Neural cell (in vitro differentiated cells): ENCODE data around the gene NAPG. TPM values are rescaled to one million over a fixed set of nuclear protein-coding genes. Genes with fewer than 3 reads are reported as not detected.
"Not testable (repeated sequence)": the region's sequence is repeated elsewhere in the genome, so short reads cannot be mapped to it uniquely, and the experiment has no call there.

ENCODE experiments used
- H2AFZ ChIP-seq: fragments of 200-600, 300-800 bp; sonication (generic), shearing (Covaris generic); 2 replicates; pipeline ENCODE4 v1.6.0; 2014; ENCODE audit warnings: low read depth, mild to moderate bottlenecking, antibody characterized with exemption, low read length, moderate library complexity
- H3F3A ChIP-seq: fragments of 200-600 bp; shearing (Covaris generic); 2 replicates; pipeline ENCODE4 v1.6.1; 2016; ENCODE audit warnings: mild to moderate bottlenecking, moderate library complexity, mixed read lengths, antibody characterized with exemption, low read length; ENCODE audit not compliant: insufficient read depth, poor library complexity, severe bottlenecking
- H3K27ac ChIP-seq: fragments of 200-600, 300-800 bp; sonication (generic), shearing (Covaris generic); 2 replicates; pipeline ENCODE4 v1.5.1; 2014; ENCODE audit warnings: mild to moderate bottlenecking, low read length, moderate library complexity
- H3K27me3 ChIP-seq: fragments of 300-800, 200-600 bp; sonication (generic), shearing (Covaris generic); 2 replicates; pipeline ENCODE4 v1.6.0; 2014; ENCODE audit warnings: mild to moderate bottlenecking, low read depth, low read length, moderate library complexity; ENCODE audit not compliant: insufficient read depth
- H3K36me3 ChIP-seq: fragments of 300-800, 200-600 bp; sonication (generic), shearing (Covaris generic); 2 replicates; pipeline ENCODE4 v1.5.1; 2014; ENCODE audit warnings: mild to moderate bottlenecking, antibody characterized with exemption, low read length, moderate library complexity; ENCODE audit not compliant: insufficient read depth
- H3K4me2 ChIP-seq: fragments of 300-800, 200-600 bp; sonication (generic), shearing (Covaris generic); 2 replicates; pipeline ENCODE4 v1.6.0; 2014; ENCODE audit warnings: mild to moderate bottlenecking, low read length
- H3K4me3 ChIP-seq: fragments of 300-800, 200-600 bp; sonication (generic), shearing (Covaris generic); 2 replicates; pipeline ENCODE4 v1.5.1; 2014; ENCODE audit warnings: mild to moderate bottlenecking, low read length, moderate library complexity
- H3K79me2 ChIP-seq: fragments of 200-600 bp; shearing (Covaris generic); replicated peaks from 2 replicates; pipeline ENCODE4 v1.6.0; 2014; ENCODE audit warnings: mild to moderate bottlenecking, low read length, moderate library complexity; ENCODE audit not compliant: insufficient read depth
- H3K9ac ChIP-seq: fragments of 300-800, 200-600 bp; sonication (generic), shearing (Covaris generic); 2 replicates; pipeline ENCODE4 v1.6.1; 2016; ENCODE audit warnings: mild to moderate bottlenecking, low read length, mixed read lengths
- H3K9me2 ChIP-seq: fragments of 200-600 bp; shearing (Covaris generic); 2 replicates; pipeline ENCODE4 v1.6.1; 2016; ENCODE audit warnings: mild to moderate bottlenecking, low read length, mixed read lengths; ENCODE audit not compliant: insufficient read depth
- H3K9me3 ChIP-seq: fragments of 200-600, 300-800 bp; sonication (generic), shearing (Covaris generic); 2 replicates; pipeline ENCODE4 v1.6.1; 2016; ENCODE audit warnings: mild to moderate bottlenecking, mixed run types, low read length, moderate library complexity, mixed read lengths
- H4K20me1 ChIP-seq: fragments of 200-600 bp; shearing (Covaris generic); 2 replicates; pipeline ENCODE4 v1.6.1; 2016; ENCODE audit warnings: mild to moderate bottlenecking, mixed run types; ENCODE audit not compliant: insufficient read depth
- RAD21 ChIP-seq: fragments of 450-650 bp; conservative IDR thresholded peaks from 2 replicates; pipeline ENCODE4 v1.6.1; 2014; ENCODE audit warnings: antibody characterized with exemption, mild to moderate bottlenecking, moderate library complexity
- polyA plus RNA-seq: library from polyadenylated mRNA; depleted of rRNA; stranded (reverse); fragments of >200 nt; gene quantifications from 2 replicates; pipeline ENCODE4 v1.2.3, GENCODE V29; 2014

Gene NAPG
- polyA plus RNA-seq, 1 donor from 2014 or later = 93.9 TPM

DNA sequence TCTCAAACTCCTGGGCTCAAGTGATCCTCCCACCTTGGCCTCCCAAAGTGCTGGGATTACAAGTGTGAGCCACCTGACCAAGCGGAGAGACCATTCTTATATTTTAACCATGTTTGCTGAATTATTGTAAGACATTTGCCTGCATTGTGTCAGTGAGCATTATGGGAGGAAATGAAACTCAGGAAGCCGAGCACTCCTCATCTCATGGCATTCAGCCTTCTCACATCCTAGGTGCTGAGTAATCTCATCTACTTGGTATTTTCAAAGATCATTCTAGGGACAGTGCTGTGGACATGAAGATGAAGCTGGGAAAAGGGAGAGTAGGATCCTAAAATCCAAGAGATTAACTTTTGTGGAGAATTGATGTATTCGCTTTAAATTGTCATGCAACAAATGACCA, 66.1 kb downstream of the NAPG start:
- no peak for TF ChIP-seq RAD21
- no peaks in the 10 kb centered on the region for H3K27me3 ChIP-seq
- H3K36me3 ChIP-seq = no peaks in the 10 kb centered on the region
- no peak overlapping the region for H3K4me3 ChIP-seq
- no peaks in the 10 kb centered on the region for H4K20me1 ChIP-seq
- H3K79me2 ChIP-seq = no peaks in the 10 kb centered on the region
- no peaks in the 10 kb centered on the region for H3F3A ChIP-seq
- no peak overlapping the region for H3K9ac ChIP-seq
- no peaks in the 10 kb centered on the region for H3K9me3 ChIP-seq
- no peak overlapping the region for H2AFZ ChIP-seq
- no peak overlapping the region for H3K4me2 ChIP-seq
- no peaks in the 10 kb centered on the region for H3K9me2 ChIP-seq
- no peak overlapping the region for H3K27ac ChIP-seq

DNA sequence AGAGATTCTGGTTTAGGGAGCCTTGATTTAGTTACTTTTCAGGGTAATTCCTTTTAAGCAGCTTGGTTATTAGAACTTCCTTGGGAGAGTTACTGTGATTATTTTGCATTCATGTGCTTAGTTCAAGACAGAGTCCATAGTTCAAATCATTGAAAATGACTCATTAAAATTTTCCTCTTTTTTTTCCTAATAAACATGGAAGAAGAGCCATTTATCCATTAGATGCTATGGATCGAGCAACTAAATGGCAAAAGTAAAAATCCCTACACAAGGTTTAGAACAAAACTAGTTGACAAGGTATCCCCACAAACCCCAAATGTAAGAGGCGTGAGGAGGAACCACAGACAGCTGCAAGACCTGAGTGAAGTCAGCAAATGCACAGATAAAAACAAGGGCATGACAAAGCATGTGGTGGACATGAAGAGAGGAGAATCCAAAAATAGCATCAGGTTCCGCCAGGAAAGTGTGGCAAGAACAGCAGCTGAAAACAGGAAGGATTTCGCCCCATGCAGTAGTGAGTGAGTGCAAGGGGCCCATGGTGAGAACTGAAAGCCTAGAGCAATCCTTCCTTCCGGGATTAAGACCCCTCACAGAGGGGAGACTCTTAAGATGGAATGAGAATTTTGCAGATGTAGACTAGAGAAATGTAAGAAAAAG, 67.7 kb downstream of the NAPG start:
- not testable (repeated sequence) for H3K9me2 ChIP-seq

DNA sequence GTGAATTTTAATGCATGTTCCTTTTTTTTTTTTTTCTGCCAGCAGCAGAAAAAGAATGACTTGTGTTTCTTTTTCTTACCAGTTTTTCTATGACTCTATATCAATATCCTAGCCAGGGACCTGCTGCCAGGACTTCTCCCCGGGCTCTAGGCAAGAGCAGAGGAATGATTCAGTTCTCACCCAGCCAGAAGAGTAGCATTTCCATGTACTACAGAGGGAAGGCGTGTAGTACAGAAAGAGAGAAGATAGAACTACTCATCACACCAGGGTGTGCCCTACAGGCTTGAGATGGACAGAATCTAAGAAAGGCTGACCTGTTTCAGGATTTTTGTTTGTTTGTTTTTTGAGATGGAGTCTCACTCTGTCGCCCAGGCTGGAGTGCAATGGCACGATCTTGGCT, 70.1 kb downstream of the NAPG start:
- H2AFZ ChIP-seq, H3K27ac ChIP-seq, H3K27me3 ChIP-seq, H3K4me3 ChIP-seq, H3K9me2 ChIP-seq, H3K4me2 ChIP-seq, H4K20me1 ChIP-seq, H3K9ac ChIP-seq, H3K9me3 ChIP-seq, H3K36me3 ChIP-seq, H3F3A ChIP-seq, H3K79me2 ChIP-seq: not testable (repeated sequence)

More for the DNA sequence above, 67.7 kb downstream of the NAPG start:
- not testable (repeated sequence) for H3K9me3 ChIP-seq, H3K36me3 ChIP-seq, H3K79me2 ChIP-seq, H2AFZ ChIP-seq, H3K4me2 ChIP-seq, H3K27ac ChIP-seq, H3K9ac ChIP-seq, H4K20me1 ChIP-seq, H3K27me3 ChIP-seq, H3K4me3 ChIP-seq, H3F3A ChIP-seq

DNA sequence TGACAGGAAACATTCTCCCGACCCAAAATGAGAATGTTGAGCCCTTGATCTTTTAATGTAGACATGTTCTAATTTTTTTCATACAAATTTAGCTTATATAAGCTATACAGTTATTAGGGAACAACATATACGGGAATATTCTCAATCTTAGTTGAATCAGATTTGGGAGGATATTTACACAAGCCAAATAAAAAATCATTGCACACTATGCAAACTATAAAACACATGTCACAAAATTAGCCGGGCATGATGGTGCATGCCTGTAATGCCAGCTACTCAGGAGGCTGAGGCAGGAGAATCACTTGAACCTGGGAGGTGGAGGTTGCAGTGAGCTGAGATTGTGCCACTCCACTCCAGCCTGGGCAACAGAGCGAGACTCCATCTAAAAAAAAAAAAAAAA, 71.9 kb downstream of the NAPG start:
- not testable (repeated sequence) for H3K9ac ChIP-seq, H3K27me3 ChIP-seq, H3K79me2 ChIP-seq, H3K9me3 ChIP-seq, H4K20me1 ChIP-seq, H3K27ac ChIP-seq, H3F3A ChIP-seq, H3K4me2 ChIP-seq, H3K4me3 ChIP-seq, H3K36me3 ChIP-seq, H3K9me2 ChIP-seq, H2AFZ ChIP-seq

DNA sequence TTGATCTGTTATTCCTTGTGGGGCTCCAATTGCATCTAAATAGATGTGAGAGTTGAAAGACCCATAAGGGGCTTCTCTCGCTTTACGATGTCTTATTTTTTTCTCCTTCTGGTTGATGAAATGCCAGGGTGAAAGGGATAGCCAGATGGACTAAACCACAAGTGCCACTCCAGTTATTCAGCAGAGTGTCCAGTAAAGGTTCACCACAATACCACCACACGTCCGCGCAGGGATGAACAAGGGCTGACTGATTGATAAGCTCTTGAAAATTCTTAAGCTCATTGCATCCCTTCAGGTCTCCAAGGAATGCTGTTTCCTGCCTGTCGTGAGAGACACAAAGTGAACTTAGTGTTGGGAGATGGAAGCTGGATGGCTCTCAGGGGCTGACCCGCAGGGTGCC, 74.9 kb downstream of the NAPG start:
- not testable (repeated sequence) for H2AFZ ChIP-seq, H3K27me3 ChIP-seq, H3K27ac ChIP-seq, H3F3A ChIP-seq, H3K79me2 ChIP-seq, H3K9me3 ChIP-seq, H3K36me3 ChIP-seq, H4K20me1 ChIP-seq, H3K9me2 ChIP-seq, H3K4me2 ChIP-seq, H3K9ac ChIP-seq, H3K4me3 ChIP-seq

Other genes starting within 250 kb of the NAPG start
- 0.58 and 1.1 TPM in 2 replicates for gene APCDD1, start 71.4 kb upstream of the NAPG start, polyA plus RNA-seq